T-helper 2 cell treated with Interferon-gamma antibody and Interleukin-4, amounts not matched to agents 100 ng/mL and 5 ng/mL, for 36 hours (primary cell): ENCODE data around the gene PLD5. TPM values are rescaled to one million over a fixed set of nuclear protein-coding genes. Genes with fewer than 3 reads are reported as not detected.
"Not testable (repeated sequence)": the region's sequence is repeated elsewhere in the genome, so short reads cannot be mapped to it uniquely, and the experiment has no call there.

Source experiments
- intact Hi-C: fragments of 100-400 bp; cut with micrococcal nuclease; formaldehyde crosslinking; loops from one replicate; pipeline ENCODE4 v1.15.1; 2023
- total RNA-seq: library from RNA; stranded (reverse); gene quantifications from 2 replicates; pipeline ENCODE4 v1.2.3, GENCODE V29; 2022

The PLD5 gene
- total RNA-seq, 1 donor from 2014 or later: not detected

DNA sequence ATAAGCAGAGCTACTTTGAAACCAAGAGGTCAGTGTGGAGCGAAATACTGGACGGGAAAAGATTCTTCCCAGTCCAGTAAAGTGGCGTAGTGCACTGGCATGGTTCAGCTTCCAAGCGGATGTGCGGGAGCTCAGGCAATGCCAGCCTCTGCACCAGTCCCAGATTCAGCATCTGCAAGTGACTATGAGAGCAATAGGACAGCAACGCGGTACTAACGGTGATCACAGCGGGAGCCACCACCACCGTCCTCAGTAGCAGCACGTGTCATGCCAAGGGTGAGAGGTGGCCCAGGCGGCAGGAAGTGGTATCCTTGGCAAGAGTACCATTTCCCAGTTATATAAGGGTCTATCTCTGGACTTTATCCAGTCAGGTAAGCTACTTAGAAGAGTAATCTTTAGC, 17.8 kb downstream of the PLD5 start:
- intact Hi-C loops: no loop called here

DNA sequence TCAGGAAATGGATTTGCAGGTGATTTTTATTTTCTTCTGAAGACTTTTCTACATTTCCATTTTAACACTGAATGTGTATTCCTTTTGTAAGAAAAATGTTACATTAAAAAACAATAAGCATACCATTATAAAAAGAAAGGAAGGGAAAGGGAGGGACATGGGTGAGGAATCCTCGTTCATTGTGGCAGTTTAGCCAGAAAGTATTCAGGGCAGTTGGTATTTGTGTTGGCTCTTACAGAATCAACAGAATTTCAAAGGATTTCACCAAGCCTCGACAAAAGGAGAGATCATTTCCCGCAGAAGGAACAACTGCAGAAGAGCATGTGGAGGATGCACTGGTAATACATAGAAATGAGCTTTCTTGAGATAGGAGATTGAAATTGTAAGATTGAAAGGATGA, 35.0 kb downstream of the PLD5 start:
- intact Hi-C loops: no loop called here

DNA sequence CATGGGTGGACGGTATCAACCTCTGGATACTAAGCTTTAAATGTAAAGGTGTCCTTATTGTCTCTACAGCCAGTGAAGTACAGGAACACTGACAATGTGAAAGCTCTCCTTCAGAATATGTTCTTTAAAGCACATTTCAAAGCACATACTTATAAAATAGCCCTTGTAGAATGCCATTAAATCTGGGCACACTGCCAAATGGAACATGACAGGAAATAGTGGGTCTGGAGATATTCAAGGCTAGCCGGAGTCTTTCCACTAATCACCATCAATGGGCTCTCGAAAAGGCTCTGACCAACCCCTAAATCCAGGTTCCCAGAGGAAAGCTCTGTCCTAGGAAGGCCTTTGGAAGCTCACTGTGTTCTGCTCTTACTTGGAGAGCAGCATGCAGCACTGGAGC, 46.6 kb downstream of the PLD5 start:
- intact Hi-C loops: no loop called here

DNA sequence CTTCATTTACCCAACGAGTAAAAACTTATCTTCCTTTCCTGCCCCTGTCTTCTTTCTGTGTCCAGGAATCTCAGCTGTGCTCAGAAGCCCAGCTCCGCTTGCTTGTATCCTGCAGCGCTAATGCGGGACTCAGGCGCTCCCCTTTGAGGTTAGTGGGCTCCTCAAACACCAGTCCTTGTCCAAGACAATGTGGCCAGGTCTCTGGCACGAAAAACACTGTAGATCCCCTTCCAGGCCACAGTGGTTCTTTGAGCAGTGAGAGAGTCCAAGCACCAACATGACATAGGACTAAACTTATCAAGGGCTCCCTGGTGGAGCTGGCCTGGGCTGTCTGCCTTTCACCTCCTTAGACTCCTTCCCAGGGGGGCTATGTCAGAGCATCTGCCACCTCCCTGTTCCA, 53.7 kb downstream of the PLD5 start:
- intact Hi-C loops: no loop called here

DNA sequence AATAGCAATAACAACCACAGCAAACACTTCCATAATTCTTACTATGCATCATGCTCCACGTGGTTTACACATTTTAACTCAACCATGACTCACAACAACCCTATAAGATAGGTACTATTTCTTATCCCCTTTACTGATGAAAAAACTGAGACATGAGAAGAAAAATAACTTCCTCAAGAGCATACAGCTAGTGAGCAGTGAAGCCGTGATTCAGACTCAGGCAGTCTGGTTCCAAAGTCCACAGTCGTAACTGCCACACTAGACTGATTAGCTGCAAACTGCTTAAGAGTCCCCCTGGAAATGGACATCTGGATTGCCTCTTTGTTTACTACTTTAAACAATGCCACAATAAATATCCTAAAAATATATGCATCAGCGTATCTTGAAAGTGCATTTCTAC, 55.7 kb downstream of the PLD5 start:
- intact Hi-C loops: no loop called here

DNA sequence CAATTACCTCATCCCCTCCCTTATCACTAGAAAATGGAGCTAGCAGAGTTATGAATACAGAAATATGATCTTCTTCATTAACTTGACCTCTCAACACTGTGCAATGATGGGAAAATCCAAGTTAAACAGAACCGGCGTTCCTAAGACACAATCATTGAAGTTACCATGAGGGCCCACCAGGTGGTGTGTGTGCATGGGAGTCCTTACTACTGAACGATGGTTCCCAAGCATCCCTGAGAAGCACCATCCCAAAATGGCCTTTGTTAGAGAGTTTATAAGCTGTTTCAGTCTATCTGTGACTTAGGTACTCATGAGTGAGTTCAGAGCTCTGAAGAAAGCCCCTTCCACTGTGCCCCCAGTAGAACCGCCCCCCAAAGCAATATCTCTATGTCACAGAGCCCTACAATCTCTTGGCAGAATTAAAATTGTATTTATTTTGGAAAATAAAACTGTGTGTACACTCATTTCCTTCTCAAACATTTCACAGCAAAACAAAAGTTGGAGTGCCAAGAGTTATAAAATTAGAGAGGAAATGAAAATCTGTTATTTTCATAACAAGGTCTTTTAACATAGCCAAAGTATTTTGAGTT, 56.8 kb downstream of the PLD5 start:
- intact Hi-C loops: loop anchor here (1.0 kb wide), 1 partner anchor 858 kb away; no protein-coding TSS in a partner anchor

DNA sequence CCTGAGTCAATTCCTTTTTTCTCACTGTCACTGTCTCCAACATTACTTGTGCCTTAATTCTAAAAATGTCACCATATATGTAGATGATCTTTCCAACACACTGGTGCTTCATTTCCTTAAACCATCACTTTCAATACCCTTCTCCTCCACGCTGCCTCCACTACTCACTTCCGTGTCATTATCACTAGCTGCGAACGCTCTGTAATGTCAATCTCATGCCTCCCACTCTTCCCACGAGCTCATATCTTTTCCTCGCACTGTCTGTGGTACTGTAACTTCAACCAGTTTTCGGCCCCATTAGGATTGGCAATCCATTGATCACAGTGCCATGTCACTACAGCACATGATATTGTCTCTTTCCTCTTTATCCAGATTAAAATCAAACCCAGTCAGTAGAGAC, 61.6 kb downstream of the PLD5 start:
- intact Hi-C loops: loop anchor here (2.0 kb wide), 1 partner anchor 20 kb away; no protein-coding TSS in a partner anchor

DNA sequence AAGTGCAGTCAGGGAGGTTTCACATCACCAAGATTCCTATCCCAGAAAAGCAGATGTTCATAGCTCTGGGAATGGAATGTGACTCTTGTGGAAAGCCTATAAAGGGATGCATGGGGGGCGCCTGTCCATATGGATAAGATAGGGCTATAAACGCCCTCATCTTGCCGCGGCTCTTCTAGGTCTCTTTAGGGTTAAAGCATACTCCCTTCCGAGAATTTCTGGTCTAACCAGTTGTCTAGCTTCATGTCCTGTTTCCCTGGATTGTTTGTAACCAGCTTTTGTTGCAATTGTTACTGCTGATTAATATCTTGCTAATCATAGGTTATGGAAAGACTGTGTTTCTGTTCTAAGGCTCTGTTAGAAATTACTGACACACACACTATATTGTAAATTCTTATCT, 64.8 kb downstream of the PLD5 start:
- intact Hi-C loops: not testable (repeated sequence)

DNA sequence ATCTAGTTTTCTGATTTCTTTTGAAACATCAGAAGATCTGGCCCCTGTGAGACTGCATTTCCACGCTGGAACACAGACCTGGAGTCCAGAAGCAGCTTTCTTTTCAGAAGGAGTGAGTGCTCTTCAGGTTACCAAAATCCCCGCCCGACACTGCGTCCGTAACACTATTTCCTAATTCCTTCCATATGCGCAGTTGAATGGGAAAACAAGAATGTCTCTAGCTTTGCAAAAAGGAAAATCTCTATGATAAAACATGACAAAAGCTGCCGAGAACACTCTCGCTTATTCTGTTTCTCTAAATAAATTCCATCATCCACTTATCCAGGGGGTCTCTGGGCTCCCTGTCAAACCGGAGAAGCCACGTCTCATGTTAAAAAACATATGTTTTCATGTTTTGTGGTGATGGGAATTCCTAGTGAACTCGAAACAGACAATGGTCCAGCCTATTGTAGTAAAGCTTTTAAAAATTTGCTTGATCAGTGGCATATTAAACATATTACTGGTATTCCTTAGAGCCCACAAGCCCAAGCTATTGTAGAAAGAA, 67.7 kb downstream of the PLD5 start:
- intact Hi-C loops: no loop called here

DNA sequence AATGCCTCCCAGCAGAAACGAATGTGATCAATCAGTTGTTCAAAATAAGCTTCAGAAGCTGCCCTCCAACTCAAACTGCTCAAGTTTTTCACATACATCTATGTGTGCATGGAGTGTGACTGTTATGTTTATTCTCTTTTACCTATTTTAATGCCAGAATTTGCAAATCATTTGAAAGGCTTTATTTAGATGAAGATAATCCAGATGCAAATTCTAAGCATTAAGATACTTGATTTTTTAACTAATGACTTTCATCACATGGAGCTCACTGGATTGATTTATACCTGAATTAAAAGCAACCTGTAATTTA, 69.5 kb downstream of the PLD5 start:
- intact Hi-C loops: no loop called here

DNA sequence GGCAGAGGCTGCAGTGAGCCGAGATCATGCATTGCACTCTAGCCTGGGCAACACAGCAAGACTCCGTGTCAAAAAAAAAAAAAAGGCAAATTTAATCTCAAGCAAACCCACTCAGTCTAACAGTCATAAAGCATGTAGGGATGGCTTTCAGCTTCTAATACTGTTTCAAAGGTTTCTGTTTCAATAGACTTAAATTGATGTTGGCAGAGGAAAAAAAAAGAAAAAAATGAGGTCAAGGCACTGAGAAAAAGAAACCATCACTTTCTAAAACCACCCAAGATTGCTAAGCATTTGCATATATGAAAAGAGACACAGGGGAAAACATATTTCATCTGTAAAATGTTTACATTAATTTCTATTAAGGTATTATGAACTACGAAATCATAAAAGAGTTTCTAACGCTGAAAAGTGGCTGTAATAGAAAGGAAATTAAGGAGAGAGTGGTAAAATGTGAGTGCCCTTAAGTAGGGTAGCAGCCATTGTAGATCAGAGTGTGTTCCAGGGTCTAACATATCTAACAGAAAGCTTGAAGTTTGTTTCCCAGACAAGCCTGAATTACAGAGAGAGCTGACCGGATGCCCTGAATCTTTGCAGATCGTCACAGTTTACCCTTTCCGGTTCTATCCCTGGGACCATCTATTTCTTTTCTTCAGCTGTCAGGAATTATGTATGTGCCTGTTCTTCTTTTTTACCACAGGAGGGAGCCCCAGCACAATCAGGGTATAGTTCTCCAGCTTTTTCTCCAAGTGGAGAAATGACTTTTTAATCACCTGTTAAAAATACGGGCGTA, 70.0 kb downstream of the PLD5 start:
- intact Hi-C loops: no loop called here

DNA sequence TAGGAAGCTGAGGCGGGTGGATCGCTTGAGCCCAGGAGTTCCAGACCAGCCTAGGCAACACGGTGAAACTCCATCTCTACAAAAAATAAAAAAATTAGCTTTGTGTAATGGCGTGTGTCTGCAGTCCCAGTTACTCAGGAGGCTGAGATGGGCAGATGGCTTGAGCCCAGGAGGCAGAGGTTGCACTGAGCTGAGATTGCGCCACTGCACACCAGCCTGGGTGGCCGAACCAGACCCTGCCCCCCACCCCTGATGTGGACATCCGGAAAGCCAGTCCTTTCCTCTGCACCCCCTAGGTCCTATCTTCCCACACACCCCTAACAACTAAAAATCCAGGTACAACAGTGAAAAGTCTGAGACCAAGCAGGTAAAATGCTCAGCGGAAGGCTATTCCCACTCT, 71.9 kb downstream of the PLD5 start:
- intact Hi-C loops: no loop called here

DNA sequence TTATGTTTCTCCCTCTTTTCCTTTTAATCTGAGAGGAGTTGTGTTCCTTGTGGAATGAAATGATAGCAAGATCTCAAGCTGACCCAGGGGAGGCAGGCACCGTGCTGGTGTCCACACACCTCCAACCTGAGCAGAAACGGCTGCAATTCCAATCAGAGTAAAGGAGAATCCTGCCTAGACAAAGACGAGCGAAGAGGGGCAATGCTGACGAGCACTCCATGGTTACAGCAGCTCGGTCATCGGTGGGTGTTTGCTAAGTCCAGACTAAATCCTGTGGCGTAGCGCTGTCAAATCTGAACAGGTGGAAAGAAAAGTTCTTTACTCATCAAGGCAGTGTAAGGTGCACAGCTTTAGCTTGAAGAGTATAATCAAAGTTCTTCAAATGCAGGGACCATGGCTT, 74.8 kb downstream of the PLD5 start:
- intact Hi-C loops: no loop called here

DNA sequence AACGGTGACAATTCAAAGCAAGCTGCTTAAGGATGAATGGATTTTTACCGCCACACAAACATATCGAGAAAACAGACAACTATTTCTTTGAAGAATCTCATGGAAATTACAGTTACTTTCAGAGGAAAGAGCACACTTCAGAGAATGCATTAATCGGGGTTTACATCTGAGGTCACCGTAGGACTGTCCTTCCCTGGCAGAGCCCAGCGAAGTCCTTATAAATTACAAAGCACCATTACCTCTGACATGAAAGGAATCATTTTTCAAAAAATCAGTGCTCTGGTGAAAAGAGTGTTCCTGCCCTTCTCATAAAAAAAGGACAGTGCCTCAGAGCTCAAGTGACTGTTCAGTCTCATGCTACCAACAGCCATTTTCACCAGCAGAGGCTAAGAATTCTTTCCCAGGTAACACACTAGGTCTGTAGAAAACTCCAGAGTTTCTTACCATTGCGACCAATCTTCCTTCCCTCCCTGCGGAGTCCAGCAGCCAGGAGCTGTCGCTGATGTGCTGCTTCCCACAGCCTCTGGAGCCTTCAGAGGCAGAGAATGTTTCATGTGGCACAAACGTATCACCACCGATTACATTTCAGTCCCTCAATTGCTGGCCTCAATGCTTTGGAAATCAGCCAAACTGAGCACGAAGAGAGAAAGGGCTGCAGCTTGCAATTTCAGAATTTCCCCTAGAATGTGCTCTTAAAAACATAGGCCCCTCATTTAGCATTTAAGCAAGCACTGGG, 75.4 kb downstream of the PLD5 start:
- intact Hi-C loops: no loop called here

DNA sequence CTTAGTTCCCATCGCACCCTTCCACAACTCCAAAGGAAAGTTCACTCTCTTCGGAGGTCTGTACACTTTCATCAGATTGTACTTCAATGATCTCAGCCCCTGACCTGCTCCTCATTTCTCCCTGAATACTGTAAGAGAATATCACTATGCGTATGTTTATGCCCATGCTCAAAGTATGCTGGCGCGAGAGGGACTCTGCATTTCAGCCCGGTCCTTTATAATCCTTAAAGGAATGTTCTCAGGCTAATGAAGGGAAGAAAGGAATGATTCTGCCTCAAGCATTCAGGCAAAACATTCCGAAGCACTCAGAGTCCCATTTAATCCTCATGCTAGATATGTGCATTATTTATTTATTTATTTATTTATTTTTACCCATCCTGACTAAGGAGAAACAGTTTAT, 76.8 kb downstream of the PLD5 start:
- intact Hi-C loops: no loop called here

DNA sequence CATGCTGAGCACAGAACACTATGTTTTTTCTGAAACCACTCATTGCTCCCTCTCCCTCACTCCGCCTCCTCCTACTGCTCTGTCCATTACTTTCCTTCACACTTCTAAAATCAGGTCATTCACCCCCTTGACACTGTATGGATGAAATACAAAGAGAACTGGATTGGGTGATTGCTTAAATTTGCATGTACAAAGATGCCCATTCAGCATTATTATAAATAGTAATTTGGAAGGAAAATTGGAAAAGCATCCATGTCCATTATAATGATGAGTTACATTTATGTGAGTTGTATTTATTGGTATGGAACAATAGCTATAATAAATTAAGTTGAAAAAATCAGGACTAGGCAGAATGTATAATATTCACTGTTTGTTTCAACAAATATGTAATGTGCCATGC, 83.7 kb downstream of the PLD5 start:
- intact Hi-C loops: no loop called here

DNA sequence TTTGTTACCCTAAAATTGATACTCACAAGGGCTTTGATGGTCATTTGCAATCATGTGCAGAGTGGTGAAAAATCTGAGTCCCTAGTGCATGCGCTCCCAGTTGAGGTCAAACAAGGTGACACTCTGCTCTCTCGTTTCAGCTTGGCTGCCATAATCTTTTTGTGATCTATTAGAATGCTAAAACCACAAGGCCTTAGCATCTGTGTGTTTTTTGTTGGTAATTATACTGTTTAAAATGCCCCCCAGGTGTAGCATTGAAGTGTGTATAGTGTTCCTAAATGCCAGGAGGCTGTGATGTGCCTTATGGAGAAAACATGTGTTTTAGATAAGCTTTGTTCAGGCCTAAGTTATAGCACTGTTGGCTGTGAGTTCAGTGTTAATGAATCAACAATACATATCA, 89.3 kb downstream of the PLD5 start:
- intact Hi-C loops: no loop called here

DNA sequence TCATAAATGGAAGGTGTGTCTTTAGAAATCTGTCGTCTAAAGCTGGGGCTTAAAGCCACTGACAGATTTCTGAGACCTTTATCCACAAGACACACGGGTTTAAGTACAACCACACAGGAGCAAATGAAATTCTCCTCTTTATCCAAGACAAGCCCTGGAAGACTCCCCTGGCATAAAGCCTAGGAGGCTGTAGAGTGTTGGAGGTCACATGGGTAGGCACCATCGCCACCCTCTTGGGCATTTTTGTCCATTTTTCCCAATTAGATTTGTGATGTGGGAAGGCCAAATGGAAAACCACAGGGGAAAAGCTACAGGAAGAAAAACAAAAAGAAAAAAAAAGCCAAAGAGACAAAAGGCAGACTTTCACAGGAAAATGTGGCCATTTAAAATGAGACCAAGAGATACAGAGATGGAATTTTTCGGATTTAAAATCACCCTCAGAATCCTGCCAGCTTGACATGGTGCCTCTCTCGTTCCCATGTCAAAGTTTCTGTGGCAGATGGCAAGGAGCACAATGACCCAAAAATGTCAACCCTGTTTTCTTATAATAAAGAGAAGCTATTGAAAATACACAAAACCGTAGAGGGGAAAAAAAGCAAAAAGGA, 91.9 kb downstream of the PLD5 start:
- intact Hi-C loops: no loop called here

DNA sequence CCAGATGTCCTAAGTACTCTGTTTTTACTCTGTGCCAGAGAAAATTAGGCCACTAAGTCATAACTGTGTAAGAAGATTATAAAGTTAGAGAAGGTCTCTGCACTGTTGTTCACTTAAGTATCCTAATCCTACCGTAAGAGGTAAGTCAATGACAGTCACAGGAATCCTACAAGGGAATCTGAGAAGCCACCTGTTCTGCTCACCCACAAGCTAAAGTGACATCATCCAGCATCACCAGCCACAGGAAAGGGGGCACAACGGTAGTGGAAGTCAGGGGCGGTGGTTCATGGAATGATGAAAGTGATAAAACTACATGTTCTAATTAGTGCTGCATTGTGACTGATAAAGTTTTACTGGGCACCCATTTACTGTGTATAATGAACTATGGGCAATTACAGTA, 92.7 kb downstream of the PLD5 start:
- intact Hi-C loops: no loop called here

DNA sequence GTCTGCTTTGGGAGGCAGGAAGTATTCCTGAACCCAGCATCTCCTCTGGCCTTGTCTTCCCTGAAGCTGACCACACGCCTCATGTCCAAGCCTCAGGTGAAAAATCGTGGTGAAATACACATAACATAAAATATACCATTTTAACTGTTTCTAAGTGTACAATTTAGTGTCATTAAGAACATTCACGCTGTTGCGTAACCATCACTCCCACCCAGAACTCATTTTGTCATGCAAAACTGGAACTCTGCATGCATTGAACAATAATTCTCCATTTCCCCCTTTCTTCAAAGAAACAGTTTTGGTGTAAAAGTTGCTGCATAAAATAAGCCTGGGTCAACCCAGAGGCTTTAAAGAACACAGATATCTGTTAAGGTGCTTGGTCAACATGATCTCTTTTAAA, 93.5 kb downstream of the PLD5 start:
- intact Hi-C loops: no loop called here

DNA sequence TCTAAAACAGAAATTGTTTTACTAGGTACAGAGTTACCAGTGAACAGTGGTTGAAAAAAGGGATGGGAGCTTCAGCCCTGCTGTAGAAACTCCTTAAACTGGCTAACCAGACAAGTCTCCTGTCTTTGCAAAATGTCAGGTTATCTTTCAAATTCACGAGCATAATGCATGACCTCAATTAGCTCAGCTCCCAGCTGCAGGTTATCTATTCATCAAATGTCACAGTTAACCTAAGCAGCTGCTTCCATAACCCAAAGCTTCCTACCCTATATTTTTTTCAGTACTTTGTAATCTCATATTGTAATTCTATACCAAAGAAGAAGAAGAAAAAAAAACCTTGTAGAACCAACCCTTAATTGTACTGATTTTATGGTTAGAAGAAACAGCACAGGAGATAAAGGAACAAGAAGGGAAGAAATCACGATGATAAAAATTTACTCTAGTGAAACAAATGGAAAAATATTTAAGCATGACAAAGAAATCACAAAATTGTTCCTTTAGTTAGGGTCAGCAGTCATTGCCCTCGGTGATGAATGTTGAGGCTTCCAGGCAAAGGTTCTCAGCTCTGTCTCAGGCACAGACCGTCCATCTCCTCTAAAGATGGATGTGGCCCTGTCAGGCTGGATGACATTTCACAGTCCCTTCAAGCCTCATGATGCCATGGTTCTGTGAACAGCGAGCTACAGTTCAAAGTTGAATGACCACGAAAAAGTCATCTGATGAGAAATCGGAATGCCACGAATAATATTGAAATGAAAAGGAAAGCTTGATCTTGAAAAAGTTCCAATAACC, 95.9 kb downstream of the PLD5 start:
- intact Hi-C loops: no loop called here
